Astrocyte (in vitro differentiated cells and primary cell): ENCODE data around the gene MTMR1.

ENCODE experiments used
- CTCF ChIP-seq: IDR thresholded peaks from 2 replicates; pipeline ENCODE4 v1.5.1; 2011; ENCODE audit warnings: low read depth, mild to moderate bottlenecking, inconsistent platforms, low read length, moderate library complexity; ENCODE audit not compliant: insufficient read depth
- EZH2 ChIP-seq: IDR thresholded peaks from 2 replicates; pipeline ENCODE4 v1.6.1; 2012; ENCODE audit warnings: mild to moderate bottlenecking, low read length, inconsistent platforms; ENCODE audit not compliant: insufficient read depth

- TF ChIP-seq CTCF: no peak
- no peak for TF ChIP-seq EZH2
Measured at GRCh38 chrX:150761819-150762216, 68.6 kb downstream of the MTMR1 start.
